NCI-H1436 (cell line): Measurements from ENCODE around the gene CLEC18C.
"Not testable (repeated sequence)": the region's sequence is repeated elsewhere in the genome, so short reads cannot be mapped to it uniquely, and the experiment has no call there.

Source experiments
- DNase-seq: peaks from one replicate; lab custom pipeline; 2025; lab: John Stamatoyannopoulos, UW

Gene CLEC18C

GRCh38 chr16:70173212-70173837, at the start of gene CLEC18C:
TSS of gene CLEC18C (plus strand) at chr16:70173787. CDS start at chr16:70174279, 492 bp downstream.
- DNase-seq = not testable (repeated sequence)

- DNase-seq = not testable (repeated sequence)
Observed at GRCh38 chr16:70123822-70124221, 49.8 kb upstream of the CLEC18C start.

GRCh38 chr16:70126226-70126625, 47.4 kb upstream of the CLEC18C start:
- DNase-seq = not testable (repeated sequence)

DNA sequence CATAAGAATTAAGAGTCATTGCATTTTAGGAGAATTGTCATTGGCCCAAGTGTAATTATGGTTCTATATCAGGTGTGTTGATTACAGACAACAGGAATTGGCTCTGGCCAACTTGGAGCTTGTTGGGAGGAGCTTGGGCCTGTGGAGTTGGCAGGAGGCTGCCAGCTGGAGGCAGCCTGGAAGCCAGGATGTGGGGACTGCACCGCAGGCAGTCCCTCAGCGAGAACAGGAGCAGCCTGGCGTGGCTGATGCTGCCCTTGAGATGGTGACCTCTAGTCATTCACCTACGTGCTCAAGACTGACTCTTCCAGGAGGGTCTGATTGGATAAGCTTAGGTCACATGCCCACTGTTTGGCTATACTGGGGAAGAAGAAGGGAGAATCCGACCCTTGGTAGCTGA, 45.9 kb upstream of the CLEC18C start:
- DNase-seq = not testable (repeated sequence)

- not testable (repeated sequence) for DNase-seq
Observed at GRCh38 chr16:70128844-70129243, 44.7 kb upstream of the CLEC18C start.

- not testable (repeated sequence) for DNase-seq
Observed at GRCh38 chr16:70135796-70136195, 37.8 kb upstream of the CLEC18C start.

- DNase-seq = not testable (repeated sequence)
Observed at GRCh38 chr16:70136595-70136994, 37.0 kb upstream of the CLEC18C start.

DNA sequence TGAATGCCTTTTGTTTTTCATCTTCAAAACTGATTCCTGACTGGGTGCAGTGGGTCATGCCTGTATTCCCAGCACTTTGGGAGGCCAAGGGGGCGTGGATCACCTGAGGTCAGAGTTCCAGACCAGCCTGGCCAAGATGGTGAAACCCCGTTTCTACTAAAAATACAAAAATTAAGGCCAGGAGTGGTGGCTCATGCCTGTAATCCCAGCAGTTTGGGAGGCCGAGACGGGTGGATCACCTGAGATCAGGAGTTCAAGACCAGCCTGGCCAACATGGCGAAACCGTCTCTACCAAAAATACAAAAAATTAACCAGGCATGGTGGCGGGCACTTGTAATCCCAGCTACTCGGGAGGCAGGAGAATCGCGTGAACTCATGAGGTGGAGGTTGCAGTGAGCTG, 30.8 kb upstream of the CLEC18C start:
- not testable (repeated sequence) for DNase-seq

DNA sequence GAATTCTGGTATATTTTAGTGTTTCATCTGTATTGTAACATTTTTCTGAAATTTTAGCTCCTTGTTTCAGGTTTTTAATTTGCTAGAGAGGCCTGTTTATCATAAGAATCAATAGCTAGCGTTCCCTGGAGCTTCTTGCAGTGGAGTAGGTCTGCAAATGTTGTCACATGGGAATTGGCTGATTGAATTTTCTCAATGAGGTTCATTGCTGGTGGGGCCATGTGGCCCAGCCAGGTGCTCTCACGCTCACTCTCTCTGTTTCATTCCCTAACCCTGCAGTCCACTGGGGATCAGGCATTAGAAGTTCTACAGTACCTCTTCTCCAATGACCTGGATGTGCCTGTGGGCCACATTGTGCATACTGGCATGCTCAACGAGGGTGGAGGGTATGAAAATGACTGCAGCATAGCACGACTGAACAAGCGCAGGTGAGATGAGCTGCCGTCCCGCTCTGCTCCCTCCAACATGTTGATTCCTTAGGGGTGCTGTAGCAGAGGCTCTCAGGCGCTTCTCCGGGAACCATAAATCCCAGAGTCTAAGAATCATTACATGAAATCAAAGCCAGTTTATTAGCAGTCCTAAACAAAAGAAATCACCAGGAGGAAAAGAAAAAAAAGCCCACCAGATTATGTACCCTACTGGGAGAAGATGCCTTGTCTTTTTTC, 30.2 kb upstream of the CLEC18C start:
- not testable (repeated sequence) for DNase-seq

DNA sequence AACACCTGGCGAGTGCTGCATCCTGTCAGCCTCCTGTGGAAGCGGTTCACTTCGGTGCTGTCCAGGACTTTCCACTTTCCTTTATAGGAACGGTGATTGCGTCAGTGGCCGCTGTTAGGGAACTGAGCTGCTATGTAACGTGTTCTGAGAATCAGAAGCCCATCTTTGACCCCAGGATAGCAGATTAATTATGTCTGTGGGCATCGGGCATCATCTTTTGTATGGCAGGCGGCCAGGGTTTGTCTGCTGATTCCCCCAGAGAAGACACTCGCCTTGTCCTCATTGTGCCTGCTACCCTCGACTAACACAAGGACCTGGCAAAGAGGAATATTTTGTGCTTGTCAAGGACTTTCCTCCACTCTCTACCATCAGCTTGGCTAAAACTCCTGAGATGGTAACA, 25.7 kb upstream of the CLEC18C start:
- DNase-seq = not testable (repeated sequence)

DNA sequence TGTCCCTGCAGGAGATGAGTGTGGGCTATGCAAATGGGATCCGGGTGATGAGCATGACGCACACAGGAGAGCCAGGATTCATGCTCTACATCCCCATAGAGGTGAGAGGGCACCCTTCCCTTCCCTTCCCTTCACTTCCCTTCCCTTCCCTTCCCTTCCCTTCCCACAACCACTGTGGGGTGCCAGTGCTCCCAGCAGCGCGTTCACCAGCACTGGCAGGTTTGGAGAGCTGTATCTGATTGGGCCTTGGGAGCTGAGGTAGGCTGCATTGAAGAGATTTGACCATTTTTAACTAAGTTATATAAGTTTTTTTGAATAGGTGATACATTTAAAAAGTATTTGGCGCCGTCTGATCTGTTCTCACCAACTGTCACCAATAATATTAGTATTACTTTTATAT, 25.1 kb upstream of the CLEC18C start:
- not testable (repeated sequence) for DNase-seq

DNA sequence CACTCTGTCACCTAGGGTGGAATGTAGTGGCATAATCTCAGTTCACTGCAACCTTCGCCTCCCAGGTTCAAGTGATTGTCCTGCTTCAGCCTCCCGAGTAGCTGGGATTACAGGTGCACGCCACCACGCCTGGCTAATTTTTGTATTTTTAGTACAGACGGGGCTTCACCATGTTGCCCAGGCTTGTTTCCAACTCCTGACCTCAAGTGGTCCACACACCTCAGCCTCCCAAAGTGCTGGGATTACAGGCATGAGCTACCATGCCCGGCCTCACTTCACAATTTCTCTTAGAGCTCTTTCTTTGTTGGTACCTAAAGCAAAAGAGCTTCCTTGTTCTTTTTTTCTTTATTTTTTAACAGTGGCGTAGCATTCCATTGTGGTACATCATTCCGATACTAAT, 24.3 kb upstream of the CLEC18C start:
- DNase-seq = not testable (repeated sequence)

GRCh38 chr16:70151391-70151790, 22.2 kb upstream of the CLEC18C start:
- DNase-seq = no peak

GRCh38 chr16:70151941-70152509, 21.6 kb upstream of the CLEC18C start:
- no peak for DNase-seq

DNA sequence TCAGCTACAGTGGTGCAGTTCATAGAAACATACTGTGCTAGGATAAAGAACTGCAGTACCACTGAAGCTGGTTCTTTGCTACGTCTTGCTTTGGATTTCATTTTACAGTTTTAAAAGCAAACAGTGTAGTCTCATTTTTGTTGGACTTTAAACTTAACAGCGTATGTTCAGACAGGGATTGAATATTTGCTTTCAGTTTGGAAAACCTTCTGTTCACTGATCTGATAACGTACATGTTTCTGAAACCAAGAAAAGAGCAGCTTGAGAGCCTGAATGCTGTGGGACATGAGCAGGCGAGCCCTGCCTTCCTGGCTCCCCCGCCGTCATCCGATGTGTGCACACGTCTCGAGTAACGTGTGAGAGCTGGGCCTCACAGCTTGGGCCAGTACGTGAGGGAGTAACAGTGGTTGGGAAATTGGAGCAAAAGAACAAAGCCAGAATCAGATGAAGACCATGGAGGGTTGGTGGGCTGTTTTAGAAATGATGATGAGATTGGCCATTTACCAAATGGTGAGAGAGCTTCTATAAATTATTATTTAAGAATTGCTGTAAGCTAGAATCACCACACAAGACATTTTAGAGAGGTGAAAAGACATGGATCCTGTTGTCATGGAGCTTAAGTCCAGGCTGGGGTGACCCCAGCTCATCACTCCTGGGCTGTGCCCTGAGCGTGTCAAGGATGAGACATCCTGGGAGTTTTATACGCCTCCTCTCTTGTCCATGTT, 20.8 kb upstream of the CLEC18C start:
- no peak for DNase-seq

- DNase-seq = not testable (repeated sequence)
Observed at GRCh38 chr16:70154736-70155135, 18.9 kb upstream of the CLEC18C start.

GRCh38 chr16:70156207-70156978, 17.2 kb upstream of the CLEC18C start:
- no peak for DNase-seq

- DNase-seq = no peak
Observed at GRCh38 chr16:70157105-70157476, 16.5 kb upstream of the CLEC18C start.

DNA sequence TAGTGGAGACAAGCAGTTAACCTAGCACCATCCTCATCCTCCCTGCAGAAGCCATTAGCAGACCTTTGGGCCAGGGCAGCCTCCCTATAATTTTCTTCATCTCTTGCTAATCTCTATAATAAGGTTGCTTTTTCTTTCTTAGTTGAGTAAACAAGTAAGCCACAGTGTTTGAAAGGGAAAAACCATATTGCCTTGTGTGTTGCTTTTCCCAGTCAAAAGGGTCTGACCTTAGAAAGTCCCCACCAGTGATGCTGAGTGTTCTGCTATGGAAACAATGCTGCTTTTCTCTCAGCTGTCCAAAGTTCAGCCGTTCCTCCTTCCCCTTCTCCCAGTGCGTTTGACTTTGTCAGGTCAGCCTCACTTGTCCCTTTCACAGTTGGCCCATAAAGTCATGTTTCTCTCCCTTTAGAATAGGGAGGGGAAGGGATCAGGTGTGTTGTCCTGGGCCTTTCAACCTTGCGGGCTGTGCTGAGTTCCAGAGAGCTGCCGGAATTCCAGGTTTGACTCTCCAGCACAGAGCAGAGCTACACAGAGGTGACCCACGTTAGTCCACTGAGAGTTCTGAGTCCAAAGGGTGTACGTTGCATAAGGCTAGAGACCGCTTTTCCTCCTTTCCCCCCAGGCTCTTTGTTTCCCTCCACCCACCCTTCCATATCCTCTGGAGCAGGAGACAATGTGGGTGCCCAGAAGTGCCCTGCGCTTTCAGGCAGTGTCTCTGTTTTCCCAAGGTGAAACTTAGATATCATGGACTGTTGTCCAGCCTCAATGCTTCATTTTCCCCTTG, 15.9 kb upstream of the CLEC18C start:
- no peak for DNase-seq

DNA sequence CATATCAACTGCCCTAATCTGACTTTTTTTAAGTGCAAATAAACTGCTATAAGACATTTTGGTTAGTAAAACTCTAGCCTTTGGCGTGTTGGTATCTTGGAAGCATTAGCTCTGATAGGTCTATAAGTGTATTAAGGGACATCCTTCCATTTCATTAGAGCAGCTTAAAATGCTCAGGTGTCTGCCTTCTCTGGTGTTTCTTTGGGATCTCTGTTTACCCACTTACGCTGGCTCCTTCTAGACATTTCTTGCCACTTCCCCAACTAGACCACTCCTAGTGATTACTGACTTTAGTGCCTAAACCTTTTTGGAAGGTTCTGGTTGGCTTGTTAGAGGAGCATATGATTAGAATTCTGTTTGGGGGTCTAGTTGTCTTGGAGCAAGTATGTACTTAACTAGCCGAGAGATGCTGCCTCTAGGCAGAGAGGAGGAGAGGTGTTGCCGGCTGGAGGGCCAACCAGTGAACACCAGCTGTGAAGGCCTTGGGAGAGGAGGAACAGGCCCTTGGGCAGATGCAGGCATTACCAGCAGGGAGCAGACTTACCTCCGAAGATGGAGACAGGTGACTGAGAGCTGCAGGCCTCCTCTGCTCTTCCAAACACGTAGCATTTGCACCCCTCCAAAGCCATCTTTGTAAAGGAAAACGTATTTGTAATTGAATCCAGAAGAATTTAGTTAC, 15.2 kb upstream of the CLEC18C start:
- DNase-seq = no peak
